Thyroid gland (tissue), 4 donors: Measurements from ENCODE around the gene MAGI2.

Source experiments
- POLR2A ChIP-seq, 2 donors: fragments of 450-650 bp; IDR thresholded peaks; one replicate each; pipeline ENCODE4 v1.6.1; 2017; ENCODE audit warnings: antibody characterized with exemption in 2 of 2, mild to moderate bottlenecking in 2 of 2, moderate library complexity in 1 of 2
- TF ChIP-seq, protein P1 (sequence below), 6 experiments: fragments of 200-600 bp in 3 of 6; fragments of 450-650 bp in 3 of 6; sonication (generic) in 3 of 6; IDR thresholded peaks; one replicate each; pipeline ENCODE4 v1.5.1; 2016 to 2019; ENCODE audit warnings: antibody characterized with exemption in 6 of 6, mild to moderate bottlenecking in 2 of 6, inconsistent platforms in 1 of 6, moderate library complexity in 1 of 6

GRCh38 chr7:78601728-78602127, 851.7 kb downstream of the MAGI2 start:
- TF ChIP-seq POLR2A (IDR thresholded peaks at IDR 0.05), result no peak
- TF ChIP-seq, protein P1, sequence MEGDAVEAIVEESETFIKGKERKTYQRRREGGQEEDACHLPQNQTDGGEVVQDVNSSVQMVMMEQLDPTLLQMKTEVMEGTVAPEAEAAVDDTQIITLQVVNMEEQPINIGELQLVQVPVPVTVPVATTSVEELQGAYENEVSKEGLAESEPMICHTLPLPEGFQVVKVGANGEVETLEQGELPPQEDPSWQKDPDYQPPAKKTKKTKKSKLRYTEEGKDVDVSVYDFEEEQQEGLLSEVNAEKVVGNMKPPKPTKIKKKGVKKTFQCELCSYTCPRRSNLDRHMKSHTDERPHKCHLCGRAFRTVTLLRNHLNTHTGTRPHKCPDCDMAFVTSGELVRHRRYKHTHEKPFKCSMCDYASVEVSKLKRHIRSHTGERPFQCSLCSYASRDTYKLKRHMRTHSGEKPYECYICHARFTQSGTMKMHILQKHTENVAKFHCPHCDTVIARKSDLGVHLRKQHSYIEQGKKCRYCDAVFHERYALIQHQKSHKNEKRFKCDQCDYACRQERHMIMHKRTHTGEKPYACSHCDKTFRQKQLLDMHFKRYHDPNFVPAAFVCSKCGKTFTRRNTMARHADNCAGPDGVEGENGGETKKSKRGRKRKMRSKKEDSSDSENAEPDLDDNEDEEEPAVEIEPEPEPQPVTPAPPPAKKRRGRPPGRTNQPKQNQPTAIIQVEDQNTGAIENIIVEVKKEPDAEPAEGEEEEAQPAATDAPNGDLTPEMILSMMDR (IDR thresholded peaks at IDR 0.05), result no peak
